ENCODE data around the gene CYFIP2. TPM values are rescaled to one million over a fixed set of nuclear protein-coding genes. Genes with fewer than 3 reads are reported as not detected.

Gene CYFIP2
- total and polyA plus RNA-seq, 2 of the 8 experiments (the other 6 are each of a cell fraction or from before 2014, with no cell fraction given), result 45.1 to 80.6 TPM

GRCh38 chr5:157348049-157348400, 82.1 kb downstream of the CYFIP2 start:
- H3K9ac ChIP-seq (replicated peaks in 1 of 4; ENCODE audit: extremely low read depth in 1 of 4, low read depth in 3 of 4, low read length in 3 of 4), result no peak overlapping the region
- no peak overlapping the region for H3K23ac ChIP-seq (ENCODE audit: insufficient read length)
- no peaks in the 10 kb centered on the region for H4K20me1 ChIP-seq (replicated peaks in 1 of 2; ENCODE audit: control insufficient read depth in 1 of 2, insufficient read depth in 2 of 2, low read length in 2 of 2)
- no peak overlapping the region for H2BK120ac ChIP-seq (replicated peaks; ENCODE audit: low read depth, low read length)
- no peaks in the 10 kb centered on the region for H3K4me1 ChIP-seq (replicated peaks in 1 of 4; ENCODE audit: control insufficient read depth in 3 of 4, insufficient read depth in 4 of 4, low read length in 3 of 4)
- no peak overlapping the region for H3K4me2 ChIP-seq (ENCODE audit: insufficient read depth in 1 of 2, low read depth in 2 of 2, low read length in 2 of 2)
- no peak overlapping the region for H4K91ac ChIP-seq (replicated peaks; ENCODE audit: insufficient read length, low read length)
- no peaks in the 10 kb centered on the region for H3K23me2 ChIP-seq (ENCODE audit: low read depth, low read length)
- no peaks in the 10 kb centered on the region for H3K79me1 ChIP-seq (ENCODE audit: low read depth, low read length)
- no peaks in the 10 kb centered on the region for H3K9me3 ChIP-seq (ENCODE audit: insufficient read depth in 2 of 2, low read depth in 1 of 2, low read length in 1 of 2)
- WGBS, 2 experiments (ENCODE audit: extremely low coverage in 1 of 2, insufficient coverage in 1 of 2, insufficient read length in 1 of 2, insufficient replicate concordance in 2 of 2, low coverage in 1 of 2, low lambda C conversion rate in 2 of 2, missing lambda C conversion rate in 1 of 2), result 91% methylated on average over 2 of the region's 2 CpGs; no CpG with 5 or more reads in 1 of the 2 experiments
- CTCF ChIA-PET (ENCODE audit: partially characterized antibody), result interaction anchor here (0.6 to 14.5 kb wide), 8 partner anchors 9 to 129 kb away, joined by 3 to 282 read pairs (median 6); no protein-coding TSS in a partner anchor
- no peak overlapping the region for H3K56ac ChIP-seq (replicated peaks; ENCODE audit: insufficient read length, low read depth, low read length)
- H3K36me3 ChIP-seq (ENCODE audit: control insufficient read depth in 2 of 4, insufficient read depth in 4 of 4, low read length in 3 of 4), result peaks cover 0 to 6% (median 0%) of the 10 kb centered on the region in 4 experiments; a peak in 2 of 8 replicates
- no peak overlapping the region for H3K14ac ChIP-seq (ENCODE audit: insufficient read length)
- FAIRE-seq (no peak), DNase-seq (ENCODE audit: low read depth in 1 of 2, low spot score in 2 of 2) (no peak)
- no peak overlapping the region for H2AFZ ChIP-seq (ENCODE audit: low read length)
- no peak overlapping the region for H2BK5ac ChIP-seq (ENCODE audit: low read depth, low read length)
- no peak overlapping the region for H4K8ac ChIP-seq (ENCODE audit: extremely low read depth, insufficient read depth, low read length)
- no peak overlapping the region for H2BK15ac ChIP-seq (ENCODE audit: low read length)
- no peak overlapping the region for H2AK5ac ChIP-seq (ENCODE audit: low read depth, low read length)
- H3K27me3 ChIP-seq (replicated peaks in 1 of 4; ENCODE audit: control insufficient read depth in 3 of 4, extremely low read depth in 1 of 4, insufficient read depth in 3 of 4, low read length in 3 of 4), result no peaks in the 10 kb centered on the region
- no peak overlapping the region for H2BK20ac ChIP-seq (ENCODE audit: low read length)
- H3K4ac ChIP-seq (replicated peaks; ENCODE audit: insufficient read length, low read depth, low read length), result no peak overlapping the region
- H3K79me2 ChIP-seq (ENCODE audit: control insufficient read depth in 1 of 2, insufficient read depth in 2 of 2, low read length in 2 of 2), result no peaks in the 10 kb centered on the region
- no peak overlapping the region for H4K5ac ChIP-seq (ENCODE audit: insufficient read length, low read depth, low read length)
- no peak overlapping the region for H3K18ac ChIP-seq (ENCODE audit: extremely low read depth, low read length)
- POLR2A ChIA-PET (ENCODE audit: partially characterized antibody), result interaction anchor here (0.8 kb wide), 1 partner anchor 10 kb away, joined by 4 read pairs; no protein-coding TSS in a partner anchor
- H3K27ac ChIP-seq (ENCODE audit: low read depth, low read length), result no peak overlapping the region
- H3K4me3 ChIP-seq (ENCODE audit: extremely low read depth in 1 of 4, insufficient read depth in 2 of 4, low read depth in 3 of 4, low read length in 4 of 4), result no peak overlapping the region
- no peak overlapping the region for H2BK12ac ChIP-seq (ENCODE audit: low read depth, low read length)
- TF ChIP-seq ASH2L (IDR thresholded peaks at IDR 0.05; ENCODE audit: low read length) (no peak), TBP (IDR thresholded peaks at IDR 0.05; ENCODE audit: low read depth, low read length) (no peak), SP2 (IDR thresholded peaks at IDR 0.05; ENCODE audit: low read length) (no peak), SUZ12 (IDR thresholded peaks at IDR 0.05; ENCODE audit: low read length) (no peak), USF2 (IDR thresholded peaks at IDR 0.05; ENCODE audit: low read length) (no peak), EGR1 (IDR thresholded peaks at IDR 0.05; ENCODE audit: borderline replicate concordance, low read depth, low read length) (no peak), ATF2 (IDR thresholded peaks at IDR 0.05; ENCODE audit: low read length) (no peak), GTF2F1 (IDR thresholded peaks at IDR 0.05; ENCODE audit: borderline replicate concordance, low read depth, low read length) (no peak), KDM1A (IDR thresholded peaks at IDR 0.05; ENCODE audit: borderline replicate concordance, low read length) (no peak), NANOG (IDR thresholded peaks at IDR 0.05; ENCODE audit: insufficient read depth, low read depth, low read length, poor library complexity, severe bottlenecking) (no peak), MAFK (IDR thresholded peaks at IDR 0.05; ENCODE audit: low read depth, low read length) (no peak), TAF7 (optimal IDR thresholded peaks at IDR 0.05; ENCODE audit: borderline replicate concordance, low read depth, low read length) (no peak)

Measured in H1 (cell line).